ENCODE results near the gene ACAA1. TPM values are rescaled to one million over a fixed set of nuclear protein-coding genes. Genes with fewer than 3 reads are reported as not detected.
A peak's percentile ranks its signal among the peaks of the same experiment; 100 is the strongest.

ACAA1 gene
- total and polyA plus RNA-seq, 9 of the 15 experiments (the other 6 are each of a cell fraction or from before 2014, with no cell fraction given): 4.0 to 88.9 (median 57.2) TPM

DNA sequence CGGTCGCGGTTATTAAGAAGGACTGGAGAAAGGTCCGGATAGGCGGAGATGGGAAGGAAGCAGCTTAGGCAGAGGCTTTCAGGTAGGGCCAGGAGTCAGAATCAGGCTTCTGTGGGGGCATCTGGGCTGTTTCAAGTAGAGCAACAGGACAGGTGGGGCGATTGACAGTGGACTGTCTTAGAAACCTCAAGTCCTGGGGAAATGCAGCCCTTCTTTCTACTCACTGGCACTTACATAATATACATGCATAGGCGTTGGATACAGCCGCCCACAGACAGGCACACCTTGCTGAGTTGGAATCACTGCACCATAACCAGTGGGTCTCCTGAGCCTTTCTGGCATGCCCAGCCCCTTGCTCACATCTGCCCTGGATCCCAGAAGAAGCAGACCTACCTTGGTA, 2.3 kb upstream of the ACAA1 start (continued):
- TF ChIP-seq, protein P1, sequence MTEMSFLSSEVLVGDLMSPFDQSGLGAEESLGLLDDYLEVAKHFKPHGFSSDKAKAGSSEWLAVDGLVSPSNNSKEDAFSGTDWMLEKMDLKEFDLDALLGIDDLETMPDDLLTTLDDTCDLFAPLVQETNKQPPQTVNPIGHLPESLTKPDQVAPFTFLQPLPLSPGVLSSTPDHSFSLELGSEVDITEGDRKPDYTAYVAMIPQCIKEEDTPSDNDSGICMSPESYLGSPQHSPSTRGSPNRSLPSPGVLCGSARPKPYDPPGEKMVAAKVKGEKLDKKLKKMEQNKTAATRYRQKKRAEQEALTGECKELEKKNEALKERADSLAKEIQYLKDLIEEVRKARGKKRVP (CRISPR knock-in tag; IDR thresholded peaks at IDR 0.05): no peak
- no peak for TF ChIP-seq COPS2 (conservative IDR thresholded peaks at IDR 0.05)

DNA sequence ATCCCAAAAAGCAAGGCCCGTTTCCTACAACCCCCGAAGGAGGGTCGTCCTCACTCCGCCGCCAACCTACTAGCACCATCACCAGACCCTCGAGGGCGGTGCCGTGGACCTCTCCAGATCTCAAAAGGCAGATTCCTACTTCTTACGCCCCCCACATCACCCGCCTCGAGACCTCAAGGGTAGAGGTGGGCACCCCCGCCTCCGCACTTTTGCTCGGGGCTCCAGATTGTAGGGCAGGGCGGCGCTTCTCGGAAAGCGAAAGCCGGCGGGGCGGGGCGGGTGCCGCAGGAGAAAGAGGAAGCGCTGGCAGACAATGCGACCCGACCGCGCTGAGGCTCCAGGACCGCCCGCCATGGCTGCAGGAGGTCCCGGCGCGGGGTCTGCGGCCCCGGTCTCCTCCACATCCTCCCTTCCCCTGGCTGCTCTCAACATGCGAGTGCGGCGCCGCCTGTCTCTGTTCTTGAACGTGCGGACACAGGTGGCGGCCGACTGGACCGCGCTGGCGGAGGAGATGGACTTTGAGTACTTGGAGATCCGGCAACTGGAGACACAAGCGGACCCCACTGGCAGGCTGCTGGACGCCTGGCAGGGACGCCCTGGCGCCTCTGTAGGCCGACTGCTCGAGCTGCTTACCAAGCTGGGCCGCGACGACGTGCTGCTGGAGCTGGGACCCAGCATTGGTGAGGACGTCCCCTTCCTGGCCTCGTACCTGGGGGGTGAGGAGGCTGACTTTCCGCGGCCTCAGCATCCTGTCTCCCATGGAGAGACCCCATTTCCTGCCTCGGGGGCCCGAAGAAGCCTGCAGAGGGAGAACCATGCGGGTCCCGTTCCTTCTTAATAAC, 1.6 kb upstream of the ACAA1 start, which contains the start of gene MYD88:
TSS of gene MYD88 (plus strand) at position 313 of the 842 bp plus-strand sequence. CDS start at position 353, 40 bp downstream.
- H3K4me3 ChIP-seq: peak within 1 kb of the TSS; percentile 90
- peak; percentile 73 to 87 (median 80) for DNase-seq (ENCODE audit: extremely low read depth in 1 of 4, low spot score in 3 of 4)
- in situ Hi-C loops (cut with MboI): loop anchor here (10.0 kb wide), 2 partner anchors 206 to 336 kb away; partner anchors contain the start of gene XYLB
- peaks cover 19 to 36% of the 10 kb centered on the region in 2 experiments; a peak in 4 of 5 replicates for H3K4me1 ChIP-seq (replicated peaks in 1 of 2; ENCODE audit: control insufficient read depth in 2 of 2, insufficient read depth in 2 of 2, low read length in 2 of 2)
- FAIRE-seq: no peak
- intact Hi-C loops (cut with micrococcal nuclease): loop anchor here (5.0 to 10.0 kb wide), 5 partner anchors 86 to 516 kb away; partner anchors contain the start of gene XYLB
- peaks cover 47% of the 10 kb centered on the region for H3K36me3 ChIP-seq (ENCODE audit: control insufficient read depth, insufficient read depth, low read length)
- ChIA-PET POLR2A (interaction anchor here (0.7 to 5.0 kb wide), 4 partner anchors 9 to 492 kb away, joined by 3 to 55 read pairs (median 4); partner anchors contain the start of gene OXSR1), CTCF (ENCODE audit: low intra/inter-chr PET ratio) (interaction anchor here (0.6 kb wide), 1 partner anchor 103 kb away, joined by 3 read pairs; no protein-coding TSS in a partner anchor)
- peaks cover 43% of the 10 kb centered on the region for H3K79me2 ChIP-seq (ENCODE audit: control insufficient read depth, insufficient read depth, low read length)
- H3K27ac ChIP-seq (ENCODE audit: extremely low read depth, low read depth, low read length): peak within 1 kb of the TSS; percentile 83
- H3K9me1 ChIP-seq (ENCODE audit: control insufficient read depth, insufficient read depth, low read length): no peaks in the 10 kb centered on the region
- ATAC-seq: peak; percentile 72
- H2AFZ ChIP-seq (ENCODE audit: low read depth, low read length): peak within 1 kb of the TSS; percentile 99
- no peaks in the 10 kb centered on the region for H4K20me1 ChIP-seq (replicated peaks; ENCODE audit: control insufficient read depth, insufficient read depth, low read length)
- peak within 1 kb of the TSS; percentile 79 to 97 for H3K9ac ChIP-seq (ENCODE audit: insufficient read depth in 1 of 2, low read depth in 2 of 2, low read length in 2 of 2)
- 2% methylated on average over 64 of the region's 65 CpGs for WGBS (ENCODE audit: insufficient coverage, low coverage, missing lambda C conversion rate)
- H3K4me2 ChIP-seq (ENCODE audit: insufficient read depth, low read length): peak within 1 kb of the TSS; percentile 98
- H3K27me3 ChIP-seq (ENCODE audit: control insufficient read depth in 2 of 2, insufficient read depth in 2 of 2, low read length in 2 of 2): no peaks in the 10 kb centered on the region; a peak in 1 of 5 replicates
- H3K9me3 ChIP-seq (replicated peaks; ENCODE audit: control insufficient read depth, insufficient read depth, low read depth, low read length): no peaks in the 10 kb centered on the region
- no TSS peak for BruUV-seq (replicated peaks)
- TF ChIP-seq SAP30 (IDR thresholded peaks at IDR 0.05; ENCODE audit: borderline replicate concordance, insufficient read depth, low read depth, low read length, poor library complexity, severe bottlenecking): peak; percentile 35
- no peak for TF ChIP-seq ZNF146 (CRISPR knock-in tag; IDR thresholded peaks at IDR 0.05; ENCODE audit: unreplicated experiment)
- TF ChIP-seq MTA2 (IDR thresholded peaks at IDR 0.05; ENCODE audit: low read depth): peak; percentile 7; the same call in 1 of the 2 replicates
- no peak for TF ChIP-seq BRCA1 (IDR thresholded peaks at IDR 0.05)
- TF ChIP-seq BRCA1 (CRISPR knock-in tag; IDR thresholded peaks at IDR 0.05): 0 out of 2 replicates have a peak, but pooled peaks have one; percentile 78
- TF ChIP-seq GATA2 (CRISPR knock-in tag; IDR thresholded peaks at IDR 0.05): no peak
- TF ChIP-seq, protein P2, sequence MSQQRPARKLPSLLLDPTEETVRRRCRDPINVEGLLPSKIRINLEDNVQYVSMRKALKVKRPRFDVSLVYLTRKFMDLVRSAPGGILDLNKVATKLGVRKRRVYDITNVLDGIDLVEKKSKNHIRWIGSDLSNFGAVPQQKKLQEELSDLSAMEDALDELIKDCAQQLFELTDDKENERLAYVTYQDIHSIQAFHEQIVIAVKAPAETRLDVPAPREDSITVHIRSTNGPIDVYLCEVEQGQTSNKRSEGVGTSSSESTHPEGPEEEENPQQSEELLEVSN (IDR thresholded peaks at IDR 0.05; ENCODE audit: borderline replicate concordance in 1 of 2, extremely low read depth in 1 of 2, insufficient read depth in 1 of 2, insufficient read length in 1 of 2, low read depth in 1 of 2, low read length in 1 of 2, poor library complexity in 1 of 2, severe bottlenecking in 1 of 2): peak in 1 of 2 experiments; percentile 49
- 0 out of 2 replicates have a peak, but pooled peaks have one; percentile 62 for TF ChIP-seq NFRKB (IDR thresholded peaks at IDR 0.05; ENCODE audit: low read depth)
- no peak for TF ChIP-seq ZNF133 (CRISPR knock-in tag; IDR thresholded peaks at IDR 0.05)
- TF ChIP-seq HDAC8 (tag; IDR thresholded peaks at IDR 0.05): no peak
- TF ChIP-seq NEUROD1 (IDR thresholded peaks at IDR 0.05; ENCODE audit: borderline replicate concordance, low read depth, low read length, partially characterized antibody): peak; percentile 47
- no peak for TF ChIP-seq ZNF77 (CRISPR knock-in tag; IDR thresholded peaks at IDR 0.05)
- no peak for TF ChIP-seq ZSCAN32 (CRISPR knock-in tag; IDR thresholded peaks at IDR 0.05)
- 0 out of 4 replicates have a peak, but pooled peaks of 1 of the 2 experiments have one; percentile 15 for TF ChIP-seq FOXA3 (CRISPR knock-in tag; conservative IDR thresholded peaks at IDR 0.05 in 1 of 2, IDR thresholded peaks at IDR 0.05 in 1 of 2)
- peak; percentile 97 for TF ChIP-seq RBFOX2 (IDR thresholded peaks at IDR 0.05; ENCODE audit: low read depth, low read length)

All from K562 (cell line).